ENCODE data around the gene AUH.
A peak's percentile ranks its signal among the peaks of the same experiment; 100 is the strongest.

Gene AUH

GRCh38 chr9:91185193-91185886 is 176.4 kb downstream of the AUH start:
- DNase-seq = no peak

- DNase-seq = peak in 1 of 4 experiments; percentile 34
Measured at GRCh38 chr9:91182429-91183225, 179.1 kb downstream of the AUH start.

- DNase-seq = no peak
Measured at GRCh38 chr9:91181541-91181940, 180.2 kb downstream of the AUH start.

GRCh38 chr9:91180930-91181268 is 180.8 kb downstream of the AUH start:
- no peak for DNase-seq

- DNase-seq = no peak
Measured at GRCh38 chr9:91180240-91180929, 181.3 kb downstream of the AUH start.

- no peak for DNase-seq
Measured at GRCh38 chr9:91179237-91180138, 182.2 kb downstream of the AUH start.

- no peak for DNase-seq
Measured at GRCh38 chr9:91178281-91179236, 183.2 kb downstream of the AUH start.

- peak in 3 of 4 experiments; percentile 34 to 63 (median 43) for DNase-seq
Measured at GRCh38 chr9:91177661-91178280, 183.9 kb downstream of the AUH start.

GRCh38 chr9:91177081-91177480 is 184.6 kb downstream of the AUH start:
- no peak for DNase-seq

GRCh38 chr9:91176426-91176825 is 185.3 kb downstream of the AUH start:
- no peak for DNase-seq

- DNase-seq = peak in 2 of 4 experiments; percentile 57 to 61
Measured at GRCh38 chr9:91174772-91175171, 186.9 kb downstream of the AUH start.

- DNase-seq = no peak
Measured at GRCh38 chr9:91172329-91172728, 189.4 kb downstream of the AUH start.

- no peak for DNase-seq
Measured at GRCh38 chr9:91170951-91171350, 190.8 kb downstream of the AUH start.

- peak in 2 of 4 experiments; percentile 32 to 41 for DNase-seq
Measured at GRCh38 chr9:91166796-91167366, 194.8 kb downstream of the AUH start.

GRCh38 chr9:91164724-91165520 is 196.8 kb downstream of the AUH start:
- DNase-seq = peak; percentile 87 to 94 (median 92)
